HEK293 (cell line): ENCODE data around the gene CTDSPL2.

ENCODE experiments used
- CTCF ChIA-PET: fragments of 350-600 bp; formaldehyde crosslinking; extraction: SDS; loops from one replicate; lab custom pipeline; 2021; ENCODE audit warnings: antibody characterized with exemption; lab: Yijun Ruan, JAX
- POLR2A ChIA-PET: fragments of 300-600 bp; formaldehyde crosslinking; extraction: SDS; loops from one replicate; lab custom pipeline; 2020; ENCODE audit warnings: antibody characterized with exemption, inconsistent platforms; lab: Yijun Ruan, JAX
- H3K27ac ChIP-seq: fragments of 200-500 bp; sonication (Bioruptor generic); 2 replicates; pipeline ENCODE4 v1.5.1; 2014; ENCODE audit warnings: low read depth, low read length, control low read depth, inconsistent platforms; ENCODE audit errors: extremely low read depth
- H3K36me3 ChIP-seq, 2 experiments: fragments of 200-500 bp in 1 of 2; sonication (Bioruptor generic) in 1 of 2; 1 replicate in 1 of 2; 2 replicates in 1 of 2; pipeline ENCODE4 v1.5.1; 2014 to 2017; ENCODE audit warnings: inconsistent platforms in 2 of 2, low read length in 2 of 2; ENCODE audit not compliant: control insufficient read depth in 2 of 2, insufficient read depth in 1 of 2
- H3K4me1 ChIP-seq: fragments of 200-500 bp; sonication (Bioruptor generic); 2 replicates; pipeline ENCODE4 v1.5.1; 2014; ENCODE audit warnings: mild to moderate bottlenecking, low read length, inconsistent platforms; ENCODE audit not compliant: control insufficient read depth, insufficient read depth
- H3K4me3 ChIP-seq: 2 replicates; pipeline ENCODE4 v1.5.1; 2011; ENCODE audit warnings: low read depth, mild to moderate bottlenecking, control low read depth, low read length, moderate library complexity
- H3K9me3 ChIP-seq: fragments of 200-500 bp; sonication (Bioruptor generic); 2 replicates; pipeline ENCODE4 v1.5.1; 2014; ENCODE audit warnings: low read depth, low read length, inconsistent platforms; ENCODE audit not compliant: control insufficient read depth, insufficient read depth
- GFI1B ChIP-seq: fragments of 450-650 bp; formaldehyde crosslinking; IDR thresholded peaks from 2 replicates; pipeline ENCODE4 v1.5.1; 2016; ENCODE audit warnings: missing biosample characterization, missing genetic modification characterization
- HOXA7 ChIP-seq: sonication (generic); formaldehyde crosslinking; IDR thresholded peaks from 2 replicates; pipeline ENCODE4 v1.8.1; 2022; ENCODE audit warnings: missing genetic modification reagents, borderline replicate concordance
- MZF1 ChIP-seq: fragments of 450-650 bp; formaldehyde crosslinking; IDR thresholded peaks from 2 replicates; pipeline ENCODE4 v1.5.1; 2017; ENCODE audit warnings: missing biosample characterization, missing genetic modification characterization, borderline replicate concordance
- OSR2 ChIP-seq: fragments of 450-650 bp; formaldehyde crosslinking; IDR thresholded peaks from 2 replicates; pipeline ENCODE4 v1.5.1; 2016; ENCODE audit warnings: missing biosample characterization, missing genetic modification characterization
- PRDM1 ChIP-seq: fragments of 450-650 bp; formaldehyde crosslinking; IDR thresholded peaks from 2 replicates; pipeline ENCODE4; 2016; ENCODE audit warnings: missing biosample characterization, missing genetic modification characterization
- SP2 ChIP-seq: fragments of 450-650 bp; formaldehyde crosslinking; IDR thresholded peaks from 2 replicates; pipeline ENCODE4 v1.5.1; 2016; ENCODE audit warnings: missing biosample characterization, missing genetic modification characterization
- WT1 ChIP-seq: fragments of 450-650 bp; formaldehyde crosslinking; IDR thresholded peaks from 2 replicates; pipeline ENCODE4 v1.5.1; 2016; ENCODE audit warnings: missing biosample characterization, missing genetic modification characterization
- ZBTB21 ChIP-seq: fragments of 450-650 bp; formaldehyde crosslinking; IDR thresholded peaks from 2 replicates; pipeline ENCODE4 v1.5.1; 2017; ENCODE audit warnings: missing biosample characterization, missing genetic modification characterization
- ZNF132 ChIP-seq: fragments of 450-650 bp; formaldehyde crosslinking; IDR thresholded peaks from 2 replicates; pipeline ENCODE4 v1.5.1; 2017; ENCODE audit warnings: missing biosample characterization, missing genetic modification characterization, borderline replicate concordance
- ZNF133 ChIP-seq: fragments of 450-650 bp; formaldehyde crosslinking; IDR thresholded peaks from 2 replicates; pipeline ENCODE4 v1.5.1; 2016; ENCODE audit warnings: missing biosample characterization, missing genetic modification characterization
- ZNF155 ChIP-seq: fragments of 450-650 bp; formaldehyde crosslinking; IDR thresholded peaks from 2 replicates; pipeline ENCODE4 v1.5.1; 2016; ENCODE audit warnings: missing biosample characterization, missing genetic modification characterization
- ZNF221 ChIP-seq: fragments of 450-650 bp; formaldehyde crosslinking; IDR thresholded peaks from 2 replicates; pipeline ENCODE4 v1.5.1; 2017; ENCODE audit warnings: missing biosample characterization, missing genetic modification characterization, borderline replicate concordance
- ZNF24 ChIP-seq: fragments of 450-650 bp; formaldehyde crosslinking; IDR thresholded peaks from 2 replicates; pipeline ENCODE4 v1.5.1; 2016; ENCODE audit warnings: missing biosample characterization, missing genetic modification characterization
- ZNF335 ChIP-seq: fragments of 450-650 bp; formaldehyde crosslinking; conservative IDR thresholded peaks from 2 replicates; pipeline ENCODE4 v1.5.1; 2016; ENCODE audit warnings: missing biosample characterization, missing genetic modification characterization
- ZNF544 ChIP-seq: fragments of 450-650 bp; formaldehyde crosslinking; IDR thresholded peaks from 2 replicates; pipeline ENCODE4 v1.5.0; 2017; ENCODE audit warnings: missing biosample characterization, missing genetic modification characterization
- ZNF560 ChIP-seq: fragments of 450-650 bp; formaldehyde crosslinking; IDR thresholded peaks from 2 replicates; pipeline ENCODE4 v1.5.1; 2017; ENCODE audit warnings: missing biosample characterization, missing genetic modification characterization, borderline replicate concordance
- ZNF561 ChIP-seq: fragments of 450-650 bp; IDR thresholded peaks from 2 replicates; pipeline ENCODE4 v1.5.1; 2018; ENCODE audit warnings: missing biosample characterization, missing genetic modification characterization, borderline replicate concordance
- ZNF610 ChIP-seq: fragments of 450-650 bp; formaldehyde crosslinking; IDR thresholded peaks from 2 replicates; pipeline ENCODE4 v1.5.1; 2016; ENCODE audit warnings: missing biosample characterization, missing genetic modification characterization, borderline replicate concordance
- ZNF629 ChIP-seq: fragments of 450-650 bp; formaldehyde crosslinking; IDR thresholded peaks from 2 replicates; pipeline ENCODE4 v1.5.1; 2017; ENCODE audit warnings: missing biosample characterization, missing genetic modification characterization
- ZNF747 ChIP-seq: fragments of 450-650 bp; formaldehyde crosslinking; IDR thresholded peaks from 2 replicates; pipeline ENCODE4 v1.5.1; 2016; ENCODE audit warnings: missing biosample characterization, missing genetic modification characterization
- TF ChIP-seq, protein P1 (sequence below): fragments of 450-650 bp; formaldehyde crosslinking; IDR thresholded peaks from 2 replicates; pipeline ENCODE4 v1.5.1; 2016; ENCODE audit warnings: missing biosample characterization, missing genetic modification characterization
- TF ChIP-seq, protein P2 (sequence below): IDR thresholded peaks from 2 replicates; pipeline ENCODE4 v1.6.1; 2011; ENCODE audit warnings: mild to moderate bottlenecking, low read depth, low read length, borderline replicate concordance
- TF ChIP-seq, protein P3 (sequence below): fragments of 450-650 bp; formaldehyde crosslinking; IDR thresholded peaks from 2 replicates; pipeline ENCODE4 v1.5.1; 2016; ENCODE audit warnings: missing biosample characterization, missing genetic modification characterization

CTDSPL2 gene

DNA sequence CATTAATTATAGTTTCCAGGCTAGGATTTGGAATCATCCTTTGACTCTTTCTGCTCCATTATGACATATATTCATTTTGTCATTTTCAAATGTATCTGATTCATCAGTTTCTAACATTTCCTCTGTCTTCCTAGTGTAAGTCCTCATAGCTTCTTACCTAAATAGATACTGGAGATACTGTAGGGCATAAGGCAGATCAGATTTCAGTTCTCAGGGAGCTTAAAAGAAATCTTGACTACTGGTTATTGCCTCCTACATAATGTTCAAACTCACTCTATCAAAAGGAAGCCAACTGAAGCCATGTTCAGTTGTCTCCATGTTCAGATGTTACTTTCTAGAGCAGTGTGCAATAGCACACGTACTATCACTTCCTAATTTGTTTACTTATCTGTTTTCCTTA, 29.6 kb upstream of the CTDSPL2 start:
- no peaks in the 10 kb centered on the region for H3K9me3 ChIP-seq
- POLR2A ChIA-PET = no interaction called here
- H3K4me1 ChIP-seq = no peaks in the 10 kb centered on the region
- H3K4me3 ChIP-seq = no peak overlapping the region
- H3K36me3 ChIP-seq = no peaks in the 10 kb centered on the region; a peak in 1 of 3 replicates
- 0 out of 2 replicates have a peak, but pooled peaks have one; percentile 5 for TF ChIP-seq PRDM1
- TF ChIP-seq ZNF747 = no peak
- peak; percentile 68 for TF ChIP-seq OSR2 (tag by site-specific recombination)
- CTCF ChIA-PET = no interaction called here
- no peak overlapping the region for H3K27ac ChIP-seq

DNA sequence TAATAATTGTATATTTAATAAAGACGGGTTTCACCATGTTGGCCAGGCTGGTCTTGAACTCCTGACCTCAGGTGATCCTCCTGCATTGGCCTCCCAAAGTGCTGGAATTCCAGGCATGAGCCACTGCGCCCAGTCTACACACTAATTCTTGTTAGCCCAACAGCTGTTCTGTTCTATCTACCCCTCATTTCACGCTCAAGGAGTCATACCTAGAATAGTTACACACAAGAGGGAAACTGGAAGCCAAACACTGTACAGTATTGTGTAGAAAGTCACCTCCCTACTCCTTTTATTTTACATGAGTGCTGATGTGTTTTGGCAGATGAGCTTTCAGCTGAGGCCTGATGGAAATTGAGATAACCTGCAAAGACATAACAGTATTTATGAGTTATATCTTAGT, 13.4 kb upstream of the CTDSPL2 start:
- ChIA-PET CTCF (interaction anchor here (0.6 to 0.7 kb wide), 3 partner anchors 83 to 582 kb away, joined by 3 to 10 read pairs (median 3); no protein-coding TSS in a partner anchor), POLR2A (no interaction called here)
- TF ChIP-seq ZNF24 (tag by site-specific recombination) (no peak), SP2 (no peak), ZNF133 (no peak), ZNF155 (tag by site-specific recombination) (no peak), ZNF544 (no peak), MZF1 (tag by site-specific recombination) (no peak), ZNF132 (no peak), ZNF560 (tag by site-specific recombination) (no peak), GFI1B (tag by site-specific recombination) (no peak), HOXA7 (no peak), WT1 (tag by site-specific recombination) (no peak), ZNF221 (no peak), ZNF561 (tag by site-specific recombination) (no peak), ZNF629 (tag by site-specific recombination) (no peak)
- TF ChIP-seq, protein P1, sequence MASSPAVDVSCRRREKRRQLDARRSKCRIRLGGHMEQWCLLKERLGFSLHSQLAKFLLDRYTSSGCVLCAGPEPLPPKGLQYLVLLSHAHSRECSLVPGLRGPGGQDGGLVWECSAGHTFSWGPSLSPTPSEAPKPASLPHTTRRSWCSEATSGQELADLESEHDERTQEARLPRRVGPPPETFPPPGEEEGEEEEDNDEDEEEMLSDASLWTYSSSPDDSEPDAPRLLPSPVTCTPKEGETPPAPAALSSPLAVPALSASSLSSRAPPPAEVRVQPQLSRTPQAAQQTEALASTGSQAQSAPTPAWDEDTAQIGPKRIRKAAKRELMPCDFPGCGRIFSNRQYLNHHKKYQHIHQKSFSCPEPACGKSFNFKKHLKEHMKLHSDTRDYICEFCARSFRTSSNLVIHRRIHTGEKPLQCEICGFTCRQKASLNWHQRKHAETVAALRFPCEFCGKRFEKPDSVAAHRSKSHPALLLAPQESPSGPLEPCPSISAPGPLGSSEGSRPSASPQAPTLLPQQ (tag by site-specific recombination) = no peak
- Histone ChIP-seq H3K36me3 (no peaks in the 10 kb centered on the region; a peak in 1 of 3 replicates), H3K9me3 (no peaks in the 10 kb centered on the region), H3K4me3 (no peak overlapping the region), H3K4me1 (no peaks in the 10 kb centered on the region), H3K27ac (no peak overlapping the region)

DNA sequence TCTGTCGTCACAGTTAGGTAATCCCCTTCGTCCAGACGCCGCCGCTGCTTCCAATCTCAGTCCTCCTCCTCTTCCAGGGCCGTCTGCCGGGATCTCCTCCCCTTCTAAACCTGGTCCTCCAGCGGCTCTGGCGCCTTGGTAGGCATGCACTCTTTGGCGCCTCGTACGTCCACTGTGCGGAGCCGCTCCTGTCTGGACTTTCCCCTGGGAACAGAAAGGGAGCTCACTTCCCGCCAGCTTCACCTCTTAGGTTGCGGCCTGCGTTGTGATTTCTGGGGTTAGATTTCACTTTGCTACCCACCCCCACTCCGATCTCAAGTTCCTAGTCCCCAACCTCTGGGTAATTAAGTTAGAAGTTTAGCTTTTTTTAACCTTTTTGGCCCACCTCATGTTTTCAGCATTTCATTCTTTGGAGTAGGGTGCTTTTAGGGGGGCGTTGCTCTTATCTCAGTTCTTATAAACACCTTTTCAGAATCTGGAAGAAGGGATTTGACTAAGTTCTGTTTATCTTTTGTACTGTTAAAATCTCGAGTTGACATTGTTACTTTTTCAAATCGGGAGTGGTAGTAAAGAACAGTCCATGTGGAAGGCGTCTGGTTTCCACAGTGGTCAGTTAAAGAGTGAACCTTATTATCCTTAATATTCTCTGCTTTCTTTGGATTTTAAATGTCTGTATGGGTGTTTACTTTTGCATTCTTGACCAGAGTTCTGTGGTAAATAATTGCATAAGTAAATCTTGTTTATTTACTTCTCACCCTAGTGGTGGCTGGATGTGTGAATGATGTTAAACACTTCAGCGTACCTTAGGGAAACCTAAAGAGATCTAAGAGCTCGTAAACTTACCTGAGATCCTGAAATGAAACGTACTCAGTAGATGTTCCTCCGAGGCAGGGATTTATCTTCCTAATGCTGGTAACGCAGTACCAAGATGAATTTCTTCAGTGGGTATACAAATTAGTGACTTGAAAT, 611 bp downstream of the CTDSPL2 start:
- ChIA-PET POLR2A (interaction anchor here (0.5 to 3.6 kb wide), 9 partner anchors 8 to 139 kb away, joined by 3 to 34 read pairs (median 5); partner anchors contain the start of genes EIF3J and GOLM2), CTCF (interaction anchor here (0.5 kb wide), 1 partner anchor 618 kb away, joined by 4 read pairs; no protein-coding TSS in a partner anchor)
- peaks cover 0 to 4% of the 10 kb centered on the region in 2 experiments; a peak in 1 of 3 replicates for H3K36me3 ChIP-seq
- TF ChIP-seq ZNF335 (tag by site-specific recombination) = peak; percentile 78; the same call in 1 of the 2 replicates
- TF ChIP-seq, protein P2, sequence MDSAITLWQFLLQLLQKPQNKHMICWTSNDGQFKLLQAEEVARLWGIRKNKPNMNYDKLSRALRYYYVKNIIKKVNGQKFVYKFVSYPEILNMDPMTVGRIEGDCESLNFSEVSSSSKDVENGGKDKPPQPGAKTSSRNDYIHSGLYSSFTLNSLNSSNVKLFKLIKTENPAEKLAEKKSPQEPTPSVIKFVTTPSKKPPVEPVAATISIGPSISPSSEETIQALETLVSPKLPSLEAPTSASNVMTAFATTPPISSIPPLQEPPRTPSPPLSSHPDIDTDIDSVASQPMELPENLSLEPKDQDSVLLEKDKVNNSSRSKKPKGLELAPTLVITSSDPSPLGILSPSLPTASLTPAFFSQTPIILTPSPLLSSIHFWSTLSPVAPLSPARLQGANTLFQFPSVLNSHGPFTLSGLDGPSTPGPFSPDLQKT = no peak
- TF ChIP-seq ZNF610 (tag by site-specific recombination) = peak; percentile 34; the same call in 1 of the 2 replicates
- TF ChIP-seq ZBTB21 = peak; percentile 2; the same call in 1 of the 2 replicates
- TF ChIP-seq, protein P3, sequence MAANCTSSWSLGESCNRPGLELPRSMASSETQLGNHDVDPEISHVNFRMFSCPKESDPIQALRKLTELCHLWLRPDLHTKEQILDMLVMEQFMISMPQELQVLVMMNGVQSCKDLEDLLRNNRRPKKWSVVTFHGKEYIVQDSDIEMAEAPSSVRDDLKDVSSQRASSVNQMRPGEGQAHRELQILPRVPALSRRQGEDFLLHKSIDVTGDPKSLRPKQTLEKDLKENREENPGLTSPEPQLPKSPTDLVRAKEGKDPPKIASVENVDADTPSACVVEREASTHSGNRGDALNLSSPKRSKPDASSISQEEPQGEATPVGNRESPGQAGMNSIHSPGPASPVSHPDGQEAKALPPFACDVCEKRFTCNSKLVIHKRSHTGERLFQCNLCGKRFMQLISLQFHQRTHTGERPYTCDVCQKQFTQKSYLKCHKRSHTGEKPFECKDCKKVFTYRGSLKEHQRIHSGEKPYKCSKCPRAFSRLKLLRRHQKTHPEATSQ = no peak

More for the DNA sequence above, 611 bp downstream of the CTDSPL2 start:
- H3K4me1 ChIP-seq = no peaks in the 10 kb centered on the region
- H3K4me3 ChIP-seq = peak overlapping the region; percentile 64
- H3K27ac ChIP-seq = peak overlapping the region; percentile 89
- H3K9me3 ChIP-seq = no peaks in the 10 kb centered on the region
